SU-DHL-6 (cell line): Measurements from ENCODE around the gene CASS4.

Source experiments
- H2AFZ ChIP-seq: fragments of 200-600 bp; sonication (generic); 2 replicates; pipeline ENCODE4 v1.6.1; 2014; ENCODE audit warnings: low read depth, mild to moderate bottlenecking, moderate library complexity, mixed read lengths, antibody characterized with exemption, low read length; ENCODE audit not compliant: severe bottlenecking
- H3F3A ChIP-seq: fragments of 200-600 bp; shearing (Covaris generic); 2 replicates; pipeline ENCODE4 v1.6.0; 2016; ENCODE audit warnings: antibody characterized with exemption, mild to moderate bottlenecking; ENCODE audit not compliant: insufficient read depth
- H3K27ac ChIP-seq: fragments of 200-600 bp; sonication (generic); 2 replicates; pipeline ENCODE4 v1.5.1; 2016; ENCODE audit warnings: low read depth, mild to moderate bottlenecking, low read length, moderate library complexity, mixed read lengths
- H3K27me3 ChIP-seq: fragments of 200-600 bp; sonication (generic), shearing (Covaris generic); 2 replicates; pipeline ENCODE4 v1.6.0; 2014; ENCODE audit warnings: mild to moderate bottlenecking, low read length
- H3K36me3 ChIP-seq: fragments of 200-600 bp; sonication (generic); 2 replicates; pipeline ENCODE4 v1.6.1; 2014; ENCODE audit warnings: mild to moderate bottlenecking, low read length, mixed read lengths
- H3K4me2 ChIP-seq: fragments of 300-600, 200-600 bp; shearing (Covaris generic), sonication (generic); 2 replicates; pipeline ENCODE4 v1.6.0; 2014; ENCODE audit warnings: low read length, low read depth, mild to moderate bottlenecking; ENCODE audit not compliant: poor library complexity, severe bottlenecking
- H3K4me3 ChIP-seq: fragments of 200-600 bp; sonication (generic); 2 replicates; pipeline ENCODE4 v1.5.1; 2014; ENCODE audit warnings: antibody characterized with exemption, low read length, mild to moderate bottlenecking, mixed read lengths; ENCODE audit not compliant: insufficient read depth, poor library complexity, severe bottlenecking
- H3K79me2 ChIP-seq: fragments of 200-600 bp; sonication (generic); 2 replicates; pipeline ENCODE4 v1.6.1; 2014; ENCODE audit warnings: mild to moderate bottlenecking, low read length, moderate library complexity; ENCODE audit not compliant: insufficient read depth
- H3K9ac ChIP-seq: fragments of 200-600 bp; sonication (generic); 2 replicates; pipeline ENCODE4 v1.7.0; 2014; ENCODE audit warnings: mild to moderate bottlenecking, low read length
- H3K9me2 ChIP-seq: fragments of 200-600 bp; sonication (generic); replicated peaks from 2 replicates; pipeline ENCODE4 v1.6.1; 2014; ENCODE audit warnings: low read length; ENCODE audit not compliant: insufficient read depth
- H3K9me3 ChIP-seq: fragments of 200-600 bp; sonication (generic); 2 replicates; pipeline ENCODE4 v1.6.1; 2014; ENCODE audit warnings: low read length, mixed read lengths; ENCODE audit not compliant: insufficient read depth
- H4K20me1 ChIP-seq: fragments of 200-600 bp; sonication (generic); 2 replicates; pipeline ENCODE4 v1.6.1; 2014; ENCODE audit warnings: low read depth, mild to moderate bottlenecking, antibody characterized with exemption, low read length, moderate library complexity, mixed read lengths
- EZH2phosphoT487 ChIP-seq: fragments of 200-600 bp; sonication (generic), shearing (Covaris generic); conservative IDR thresholded peaks from 2 replicates; pipeline ENCODE4 v1.6.1; 2018; ENCODE audit warnings: mild to moderate bottlenecking, antibody characterized with exemption, low read length, moderate library complexity, mixed read lengths
- TF ChIP-seq, protein P1 (sequence below): fragments of 200-600 bp; sonication (generic); IDR thresholded peaks from one replicate; pipeline ENCODE4 v1.5.1; 2017; ENCODE audit warnings: antibody characterized with exemption, mild to moderate bottlenecking, low read length, moderate library complexity; ENCODE audit not compliant: insufficient read depth, poor library complexity, severe bottlenecking

Gene CASS4

DNA sequence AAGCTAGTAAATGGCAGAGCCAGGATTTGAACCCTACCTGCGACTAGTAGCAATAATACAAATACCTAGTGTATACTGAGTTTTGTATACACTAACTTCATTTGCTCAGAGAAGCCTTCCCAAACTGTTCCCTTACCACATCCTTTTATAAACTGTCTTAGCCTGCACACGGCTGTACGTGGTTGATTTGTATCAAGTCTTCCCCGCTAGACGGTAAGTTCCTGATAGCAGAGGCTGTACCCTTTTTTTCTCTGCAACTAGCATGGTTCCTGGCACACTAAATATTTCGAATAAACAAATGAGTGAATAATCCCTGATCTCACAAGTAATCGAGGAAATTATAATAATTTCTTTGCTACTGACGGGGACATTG, 57.0 kb downstream of the CASS4 start:
- Histone ChIP-seq H3K36me3 (peaks cover 3% of the 10 kb centered on the region; the same call in 1 of the 2 replicates), H4K20me1 (no peaks in the 10 kb centered on the region), H3K79me2 (peaks cover 27% of the 10 kb centered on the region), H3K9me3 (no peaks in the 10 kb centered on the region), H3K9ac (peak overlapping the region; percentile 72), H3K9me2 (no peaks in the 10 kb centered on the region), H3K4me3 (peak overlapping the region; percentile 70), H3F3A (no peaks in the 10 kb centered on the region), H3K4me2 (peak overlapping the region; percentile 94), H2AFZ (no peak overlapping the region), H3K27me3 (no peaks in the 10 kb centered on the region), H3K27ac (no peak overlapping the region)
- no peak for TF ChIP-seq EZH2phosphoT487
- TF ChIP-seq, protein P1, sequence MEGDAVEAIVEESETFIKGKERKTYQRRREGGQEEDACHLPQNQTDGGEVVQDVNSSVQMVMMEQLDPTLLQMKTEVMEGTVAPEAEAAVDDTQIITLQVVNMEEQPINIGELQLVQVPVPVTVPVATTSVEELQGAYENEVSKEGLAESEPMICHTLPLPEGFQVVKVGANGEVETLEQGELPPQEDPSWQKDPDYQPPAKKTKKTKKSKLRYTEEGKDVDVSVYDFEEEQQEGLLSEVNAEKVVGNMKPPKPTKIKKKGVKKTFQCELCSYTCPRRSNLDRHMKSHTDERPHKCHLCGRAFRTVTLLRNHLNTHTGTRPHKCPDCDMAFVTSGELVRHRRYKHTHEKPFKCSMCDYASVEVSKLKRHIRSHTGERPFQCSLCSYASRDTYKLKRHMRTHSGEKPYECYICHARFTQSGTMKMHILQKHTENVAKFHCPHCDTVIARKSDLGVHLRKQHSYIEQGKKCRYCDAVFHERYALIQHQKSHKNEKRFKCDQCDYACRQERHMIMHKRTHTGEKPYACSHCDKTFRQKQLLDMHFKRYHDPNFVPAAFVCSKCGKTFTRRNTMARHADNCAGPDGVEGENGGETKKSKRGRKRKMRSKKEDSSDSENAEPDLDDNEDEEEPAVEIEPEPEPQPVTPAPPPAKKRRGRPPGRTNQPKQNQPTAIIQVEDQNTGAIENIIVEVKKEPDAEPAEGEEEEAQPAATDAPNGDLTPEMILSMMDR = no peak

DNA sequence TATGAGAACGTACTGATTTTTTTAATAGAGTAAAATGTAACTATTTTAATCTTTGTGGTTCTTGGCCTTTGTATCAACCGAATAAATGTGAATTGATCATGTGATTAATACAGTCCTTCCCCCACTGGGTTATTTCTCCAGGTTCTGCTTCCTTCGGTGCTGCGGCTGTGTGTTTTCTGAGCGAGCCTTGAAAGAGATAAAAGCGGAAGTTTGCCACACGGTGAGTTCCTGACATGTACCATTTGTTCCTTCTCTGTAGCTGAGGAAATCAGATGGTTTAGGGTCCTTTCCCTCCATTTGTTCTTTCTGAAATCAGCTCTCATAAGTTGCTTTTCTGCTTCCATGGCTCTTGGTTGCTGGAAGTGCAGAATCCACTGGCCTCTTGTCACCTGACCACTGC, 71.9 kb downstream of the CASS4 start:
- Histone ChIP-seq H3K36me3 (peaks cover 2% of the 10 kb centered on the region; the same call in 1 of the 2 replicates), H3K9me2 (no peaks in the 10 kb centered on the region), H3K4me2 (no peak overlapping the region), H3K4me3 (no peak overlapping the region), H2AFZ (no peak overlapping the region), H3K27ac (no peak overlapping the region), H4K20me1 (no peaks in the 10 kb centered on the region), H3K27me3 (no peaks in the 10 kb centered on the region), H3K9me3 (no peaks in the 10 kb centered on the region), H3K79me2 (no peaks in the 10 kb centered on the region), H3K9ac (no peak overlapping the region), H3F3A (no peaks in the 10 kb centered on the region)
- no peak for TF ChIP-seq EZH2phosphoT487
- TF ChIP-seq, protein P1 = no peak

DNA sequence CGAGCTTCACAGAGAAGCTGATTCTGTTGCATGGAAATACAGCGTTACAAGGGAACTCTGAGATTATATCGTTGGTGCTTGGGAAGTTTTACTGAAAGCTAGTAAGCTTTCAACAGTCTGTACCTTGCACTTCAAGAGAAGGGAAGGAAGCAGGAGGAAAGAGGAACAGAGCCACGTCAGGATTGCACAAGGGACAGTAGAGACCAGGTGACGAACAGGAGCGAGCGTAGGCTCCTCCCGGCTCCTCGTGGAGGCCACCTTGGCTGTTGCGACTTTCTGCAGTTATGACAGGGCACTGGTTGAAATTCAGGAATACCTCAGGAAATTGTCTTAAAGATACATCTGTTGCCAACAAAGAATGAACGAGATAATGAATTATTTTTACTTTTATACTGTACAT, 75.2 kb downstream of the CASS4 start:
- Histone ChIP-seq H3K4me2 (no peak overlapping the region), H4K20me1 (no peaks in the 10 kb centered on the region), H3F3A (no peaks in the 10 kb centered on the region), H3K27me3 (no peaks in the 10 kb centered on the region), H3K27ac (no peak overlapping the region), H3K9me3 (no peaks in the 10 kb centered on the region), H3K4me3 (no peak overlapping the region), H3K36me3 (peaks cover 2% of the 10 kb centered on the region; the same call in 1 of the 2 replicates), H2AFZ (no peak overlapping the region), H3K79me2 (no peaks in the 10 kb centered on the region; the same call in 1 of the 2 replicates), H3K9me2 (no peaks in the 10 kb centered on the region), H3K9ac (no peak overlapping the region)
- TF ChIP-seq, protein P1 = no peak
- no peak for TF ChIP-seq EZH2phosphoT487
